ENCODE data around the gene AZGP1. TPM values are rescaled to one million over a fixed set of nuclear protein-coding genes. Genes with fewer than 3 reads are reported as not detected.
A peak's percentile ranks its signal among the peaks of the same experiment; 100 is the strongest.

Gene AZGP1
- total and polyA plus RNA-seq, 2 of the 13 experiments (the other 11 are each of a cell fraction or from before 2014, with no cell fraction given) = 93.8 to 229 TPM

- TF ChIP-seq, protein P1, sequence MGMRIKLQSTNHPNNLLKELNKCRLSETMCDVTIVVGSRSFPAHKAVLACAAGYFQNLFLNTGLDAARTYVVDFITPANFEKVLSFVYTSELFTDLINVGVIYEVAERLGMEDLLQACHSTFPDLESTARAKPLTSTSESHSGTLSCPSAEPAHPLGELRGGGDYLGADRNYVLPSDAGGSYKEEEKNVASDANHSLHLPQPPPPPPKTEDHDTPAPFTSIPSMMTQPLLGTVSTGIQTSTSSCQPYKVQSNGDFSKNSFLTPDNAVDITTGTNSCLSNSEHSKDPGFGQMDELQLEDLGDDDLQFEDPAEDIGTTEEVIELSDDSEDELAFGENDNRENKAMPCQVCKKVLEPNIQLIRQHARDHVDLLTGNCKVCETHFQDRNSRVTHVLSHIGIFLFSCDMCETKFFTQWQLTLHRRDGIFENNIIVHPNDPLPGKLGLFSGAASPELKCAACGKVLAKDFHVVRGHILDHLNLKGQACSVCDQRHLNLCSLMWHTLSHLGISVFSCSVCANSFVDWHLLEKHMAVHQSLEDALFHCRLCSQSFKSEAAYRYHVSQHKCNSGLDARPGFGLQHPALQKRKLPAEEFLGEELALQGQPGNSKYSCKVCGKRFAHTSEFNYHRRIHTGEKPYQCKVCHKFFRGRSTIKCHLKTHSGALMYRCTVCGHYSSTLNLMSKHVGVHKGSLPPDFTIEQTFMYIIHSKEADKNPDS (CRISPR knock-in tag; IDR thresholded peaks at IDR 0.05) = no peak
- TF ChIP-seq, protein P2, sequence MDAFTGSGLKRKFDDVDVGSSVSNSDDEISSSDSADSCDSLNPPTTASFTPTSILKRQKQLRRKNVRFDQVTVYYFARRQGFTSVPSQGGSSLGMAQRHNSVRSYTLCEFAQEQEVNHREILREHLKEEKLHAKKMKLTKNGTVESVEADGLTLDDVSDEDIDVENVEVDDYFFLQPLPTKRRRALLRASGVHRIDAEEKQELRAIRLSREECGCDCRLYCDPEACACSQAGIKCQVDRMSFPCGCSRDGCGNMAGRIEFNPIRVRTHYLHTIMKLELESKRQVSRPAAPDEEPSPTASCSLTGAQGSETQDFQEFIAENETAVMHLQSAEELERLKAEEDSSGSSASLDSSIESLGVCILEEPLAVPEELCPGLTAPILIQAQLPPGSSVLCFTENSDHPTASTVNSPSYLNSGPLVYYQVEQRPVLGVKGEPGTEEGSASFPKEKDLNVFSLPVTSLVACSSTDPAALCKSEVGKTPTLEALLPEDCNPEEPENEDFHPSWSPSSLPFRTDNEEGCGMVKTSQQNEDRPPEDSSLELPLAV (CRISPR knock-in tag; conservative IDR thresholded peaks at IDR 0.05; ENCODE audit: low read depth) = no peak
- TF ChIP-seq AHDC1 (CRISPR knock-in tag; IDR thresholded peaks at IDR 0.05; ENCODE audit: borderline replicate concordance) (no peak), ZNF343 (CRISPR knock-in tag; IDR thresholded peaks at IDR 0.05) (peak; percentile 33; the same call in 1 of the 2 replicates), RARG (CRISPR knock-in tag; IDR thresholded peaks at IDR 0.05; ENCODE audit: low read depth) (no peak), KDM2A (CRISPR knock-in tag; IDR thresholded peaks at IDR 0.05; ENCODE audit: borderline replicate concordance, low read depth) (peak; percentile 81; the same call in 1 of the 2 replicates), ZNF101 (CRISPR knock-in tag; IDR thresholded peaks at IDR 0.05; ENCODE audit: borderline replicate concordance, low read depth) (no peak), PAWR (CRISPR knock-in tag; IDR thresholded peaks at IDR 0.05; ENCODE audit: borderline replicate concordance) (no peak), ZBTB8A (CRISPR knock-in tag; IDR thresholded peaks at IDR 0.05; ENCODE audit: borderline replicate concordance, low read depth) (peak; percentile 12; the same call in 1 of the 2 replicates)
- TF ChIP-seq, protein P3, sequence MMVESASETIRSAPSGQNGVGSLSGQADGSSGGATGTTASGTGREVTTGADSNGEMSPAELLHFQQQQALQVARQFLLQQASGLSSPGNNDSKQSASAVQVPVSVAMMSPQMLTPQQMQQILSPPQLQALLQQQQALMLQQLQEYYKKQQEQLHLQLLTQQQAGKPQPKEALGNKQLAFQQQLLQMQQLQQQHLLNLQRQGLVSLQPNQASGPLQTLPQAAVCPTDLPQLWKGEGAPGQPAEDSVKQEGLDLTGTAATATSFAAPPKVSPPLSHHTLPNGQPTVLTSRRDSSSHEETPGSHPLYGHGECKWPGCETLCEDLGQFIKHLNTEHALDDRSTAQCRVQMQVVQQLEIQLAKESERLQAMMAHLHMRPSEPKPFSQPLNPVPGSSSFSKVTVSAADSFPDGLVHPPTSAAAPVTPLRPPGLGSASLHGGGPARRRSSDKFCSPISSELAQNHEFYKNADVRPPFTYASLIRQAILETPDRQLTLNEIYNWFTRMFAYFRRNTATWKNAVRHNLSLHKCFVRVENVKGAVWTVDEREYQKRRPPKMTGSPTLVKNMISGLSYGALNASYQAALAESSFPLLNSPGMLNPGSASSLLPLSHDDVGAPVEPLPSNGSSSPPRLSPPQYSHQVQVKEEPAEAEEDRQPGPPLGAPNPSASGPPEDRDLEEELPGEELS (CRISPR knock-in tag; IDR thresholded peaks at IDR 0.05) = peak; percentile 62
- TF ChIP-seq, protein P4, sequence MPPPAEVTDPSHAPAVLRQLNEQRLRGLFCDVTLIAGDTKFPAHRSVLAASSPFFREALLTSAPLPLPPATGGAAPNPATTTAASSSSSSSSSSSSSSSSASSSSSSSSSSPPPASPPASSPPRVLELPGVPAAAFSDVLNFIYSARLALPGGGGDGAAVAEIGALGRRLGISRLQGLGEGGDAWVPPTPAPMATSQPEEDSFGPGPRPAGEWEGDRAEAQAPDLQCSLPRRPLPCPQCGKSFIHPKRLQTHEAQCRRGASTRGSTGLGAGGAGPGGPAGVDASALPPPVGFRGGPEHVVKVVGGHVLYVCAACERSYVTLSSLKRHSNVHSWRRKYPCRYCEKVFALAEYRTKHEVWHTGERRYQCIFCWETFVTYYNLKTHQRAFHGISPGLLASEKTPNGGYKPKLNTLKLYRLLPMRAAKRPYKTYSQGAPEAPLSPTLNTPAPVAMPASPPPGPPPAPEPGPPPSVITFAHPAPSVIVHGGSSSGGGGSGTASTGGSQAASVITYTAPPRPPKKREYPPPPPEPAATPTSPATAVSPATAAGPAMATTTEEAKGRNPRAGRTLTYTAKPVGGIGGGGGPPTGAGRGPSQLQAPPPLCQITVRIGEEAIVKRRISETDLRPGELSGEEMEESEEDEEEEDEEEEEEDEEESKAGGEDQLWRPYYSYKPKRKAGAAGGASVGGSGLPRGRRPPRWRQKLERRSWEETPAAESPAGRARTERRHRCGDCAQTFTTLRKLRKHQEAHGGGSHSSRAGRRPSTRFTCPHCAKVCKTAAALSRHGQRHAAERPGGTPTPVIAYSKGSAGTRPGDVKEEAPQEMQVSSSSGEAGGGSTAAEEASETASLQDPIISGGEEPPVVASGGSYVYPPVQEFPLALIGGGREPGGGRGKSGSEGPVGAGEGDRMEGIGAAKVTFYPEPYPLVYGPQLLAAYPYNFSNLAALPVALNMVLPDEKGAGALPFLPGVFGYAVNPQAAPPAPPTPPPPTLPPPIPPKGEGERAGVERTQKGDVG (CRISPR knock-in tag; IDR thresholded peaks at IDR 0.05; ENCODE audit: borderline replicate concordance) = no peak
Measured at GRCh38 chr7:100015232-100016214, 39.7 kb upstream of the AZGP1 start, which contains the start of gene ZKSCAN1 (continued).

All from HepG2 (cell line).